ENCODE measurements around the gene OR6Y1. TPM values are rescaled to one million over a fixed set of nuclear protein-coding genes. Genes with fewer than 3 reads are reported as not detected.

OR6Y1 gene
- polyA plus RNA-seq, 1 of the 3 experiments (the other 2 are of a cell fraction) = not detected

DNA sequence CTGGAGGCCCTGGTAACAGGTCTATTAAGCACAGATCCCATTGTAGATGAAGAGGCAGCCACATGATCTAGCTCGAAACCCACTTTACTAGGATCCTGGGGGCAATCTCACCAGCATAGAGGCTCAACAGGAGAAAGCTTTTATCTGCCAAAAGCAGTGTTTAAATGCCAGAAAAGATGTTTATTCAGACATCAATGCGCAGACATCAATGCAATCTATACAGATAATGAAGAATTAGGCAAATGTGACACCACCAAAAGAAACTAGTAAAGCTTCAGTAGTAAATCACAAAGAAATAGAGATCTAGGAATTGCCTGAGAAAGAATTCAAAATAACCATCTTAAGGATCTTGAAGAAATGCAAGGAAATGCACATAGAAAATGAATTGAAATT is 32.5 kb downstream of the OR6Y1 start:
- DNase-seq = no peak
- no peaks in the 10 kb centered on the region for H3K4me1 ChIP-seq (ENCODE audit: control insufficient read depth in 1 of 2, insufficient read depth in 2 of 2, low read depth in 1 of 2, low read length in 1 of 2)
- H3K36me3 ChIP-seq (replicated peaks in 1 of 2; ENCODE audit: control insufficient read depth in 1 of 2, insufficient read depth in 2 of 2, low read length in 1 of 2) = no peaks in the 10 kb centered on the region
- H3K79me2 ChIP-seq (ENCODE audit: insufficient read depth) = no peaks in the 10 kb centered on the region
- CTCF ChIA-PET = no interaction called here
- no peaks in the 10 kb centered on the region for H4K20me1 ChIP-seq (ENCODE audit: insufficient read depth)
- no peaks in the 10 kb centered on the region for H3K9me3 ChIP-seq
- no peak overlapping the region for H3K27ac ChIP-seq (ENCODE audit: low read depth in 2 of 2, low read length in 1 of 2)
- no peak overlapping the region for H3K9ac ChIP-seq
- 0% methylated on average over 2 of the region's 2 CpGs for WGBS (ENCODE audit: low lambda C conversion rate)
- H2AFZ ChIP-seq (ENCODE audit: low read depth) = no peak overlapping the region
- TF ChIP-seq EZH2phosphoT487 (IDR thresholded peaks at IDR 0.05; ENCODE audit: borderline replicate concordance, low read depth) = no peak
- TF ChIP-seq MXI1 (IDR thresholded peaks at IDR 0.05; ENCODE audit: low read depth, low read length) = no peak
- no peak for TF ChIP-seq RAD21 (IDR thresholded peaks at IDR 0.05; ENCODE audit: low read length)
- TF ChIP-seq SMC3 (IDR thresholded peaks at IDR 0.05; ENCODE audit: low read depth, low read length) = no peak
- TF ChIP-seq FOSL2 (IDR thresholded peaks at IDR 0.05; ENCODE audit: borderline replicate concordance, low read depth) = no peak
- no peak for TF ChIP-seq SIN3A (IDR thresholded peaks at IDR 0.05; ENCODE audit: borderline replicate concordance, low read depth, low read length)
- no peak for TF ChIP-seq RFX5 (IDR thresholded peaks at IDR 0.05; ENCODE audit: low read length)
- no peak for TF ChIP-seq REST (IDR thresholded peaks at IDR 0.05; ENCODE audit: low read depth, low read length)
- no peaks in the 10 kb centered on the region; the same call in 1 of the 2 replicates for H3K27me3 ChIP-seq (ENCODE audit: insufficient read depth)
- no peaks in the 10 kb centered on the region for H3F3A ChIP-seq (replicated peaks; ENCODE audit: insufficient read depth)
- no peak overlapping the region for H3K4me2 ChIP-seq
- H3K4me3 ChIP-seq (ENCODE audit: low read depth in 2 of 2, low read length in 1 of 2) = no peak overlapping the region
- POLR2A ChIA-PET = no interaction called here
- no peaks in the 10 kb centered on the region for H3K9me2 ChIP-seq

- TF ChIP-seq FOXJ3 (CRISPR knock-in tag; IDR thresholded peaks at IDR 0.05) (no peak), ZBTB33 (IDR thresholded peaks at IDR 0.05; ENCODE audit: borderline replicate concordance, low read depth) (no peak), NRF1 (IDR thresholded peaks at IDR 0.05; ENCODE audit: low read depth, low read length) (no peak), GATA2 (CRISPR knock-in tag; IDR thresholded peaks at IDR 0.05) (no peak)
- TF ChIP-seq, protein P1, sequence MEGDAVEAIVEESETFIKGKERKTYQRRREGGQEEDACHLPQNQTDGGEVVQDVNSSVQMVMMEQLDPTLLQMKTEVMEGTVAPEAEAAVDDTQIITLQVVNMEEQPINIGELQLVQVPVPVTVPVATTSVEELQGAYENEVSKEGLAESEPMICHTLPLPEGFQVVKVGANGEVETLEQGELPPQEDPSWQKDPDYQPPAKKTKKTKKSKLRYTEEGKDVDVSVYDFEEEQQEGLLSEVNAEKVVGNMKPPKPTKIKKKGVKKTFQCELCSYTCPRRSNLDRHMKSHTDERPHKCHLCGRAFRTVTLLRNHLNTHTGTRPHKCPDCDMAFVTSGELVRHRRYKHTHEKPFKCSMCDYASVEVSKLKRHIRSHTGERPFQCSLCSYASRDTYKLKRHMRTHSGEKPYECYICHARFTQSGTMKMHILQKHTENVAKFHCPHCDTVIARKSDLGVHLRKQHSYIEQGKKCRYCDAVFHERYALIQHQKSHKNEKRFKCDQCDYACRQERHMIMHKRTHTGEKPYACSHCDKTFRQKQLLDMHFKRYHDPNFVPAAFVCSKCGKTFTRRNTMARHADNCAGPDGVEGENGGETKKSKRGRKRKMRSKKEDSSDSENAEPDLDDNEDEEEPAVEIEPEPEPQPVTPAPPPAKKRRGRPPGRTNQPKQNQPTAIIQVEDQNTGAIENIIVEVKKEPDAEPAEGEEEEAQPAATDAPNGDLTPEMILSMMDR (IDR thresholded peaks at IDR 0.05) = no peak
- no peaks in the 10 kb centered on the region for H4K20me1 ChIP-seq (ENCODE audit: insufficient read depth)
- no peak overlapping the region for H3K27ac ChIP-seq (ENCODE audit: low read depth in 2 of 2, low read length in 1 of 2)
- no peaks in the 10 kb centered on the region for H3K4me1 ChIP-seq (ENCODE audit: control insufficient read depth in 1 of 2, insufficient read depth in 2 of 2, low read depth in 1 of 2, low read length in 1 of 2)
- POLR2A ChIA-PET = no interaction called here
- no peaks in the 10 kb centered on the region for H3K79me2 ChIP-seq (ENCODE audit: insufficient read depth)
- H3K4me2 ChIP-seq = no peak overlapping the region
- no peaks in the 10 kb centered on the region; the same call in 1 of the 2 replicates for H3K27me3 ChIP-seq (ENCODE audit: insufficient read depth)
- no peaks in the 10 kb centered on the region for H3K9me3 ChIP-seq
- no peaks in the 10 kb centered on the region for H3K36me3 ChIP-seq (replicated peaks in 1 of 2; ENCODE audit: control insufficient read depth in 1 of 2, insufficient read depth in 2 of 2, low read length in 1 of 2)
- no peaks in the 10 kb centered on the region for H3K9me2 ChIP-seq
- H3K9ac ChIP-seq = no peak overlapping the region
- WGBS (ENCODE audit: low lambda C conversion rate) = 3% methylated on average over 3 of the region's 3 CpGs
- DNase-seq = no peak
- no peak overlapping the region for H2AFZ ChIP-seq (ENCODE audit: low read depth)
- CTCF ChIA-PET = no interaction called here
- no peak overlapping the region for H3K4me3 ChIP-seq (ENCODE audit: low read depth in 2 of 2, low read length in 1 of 2)
- no peaks in the 10 kb centered on the region for H3F3A ChIP-seq (replicated peaks; ENCODE audit: insufficient read depth)
Measured at GRCh38 chr1:158520955-158521665, 33.1 kb downstream of the OR6Y1 start.
